ENCODE data around the gene FSD2. TPM values are rescaled to one million over a fixed set of nuclear protein-coding genes. Genes with fewer than 3 reads are reported as not detected.
A peak's percentile ranks its signal among the peaks of the same experiment; 100 is the strongest.

FSD2 gene
- total RNA-seq, 2 experiments from 2014 or later, result not detected

DNA sequence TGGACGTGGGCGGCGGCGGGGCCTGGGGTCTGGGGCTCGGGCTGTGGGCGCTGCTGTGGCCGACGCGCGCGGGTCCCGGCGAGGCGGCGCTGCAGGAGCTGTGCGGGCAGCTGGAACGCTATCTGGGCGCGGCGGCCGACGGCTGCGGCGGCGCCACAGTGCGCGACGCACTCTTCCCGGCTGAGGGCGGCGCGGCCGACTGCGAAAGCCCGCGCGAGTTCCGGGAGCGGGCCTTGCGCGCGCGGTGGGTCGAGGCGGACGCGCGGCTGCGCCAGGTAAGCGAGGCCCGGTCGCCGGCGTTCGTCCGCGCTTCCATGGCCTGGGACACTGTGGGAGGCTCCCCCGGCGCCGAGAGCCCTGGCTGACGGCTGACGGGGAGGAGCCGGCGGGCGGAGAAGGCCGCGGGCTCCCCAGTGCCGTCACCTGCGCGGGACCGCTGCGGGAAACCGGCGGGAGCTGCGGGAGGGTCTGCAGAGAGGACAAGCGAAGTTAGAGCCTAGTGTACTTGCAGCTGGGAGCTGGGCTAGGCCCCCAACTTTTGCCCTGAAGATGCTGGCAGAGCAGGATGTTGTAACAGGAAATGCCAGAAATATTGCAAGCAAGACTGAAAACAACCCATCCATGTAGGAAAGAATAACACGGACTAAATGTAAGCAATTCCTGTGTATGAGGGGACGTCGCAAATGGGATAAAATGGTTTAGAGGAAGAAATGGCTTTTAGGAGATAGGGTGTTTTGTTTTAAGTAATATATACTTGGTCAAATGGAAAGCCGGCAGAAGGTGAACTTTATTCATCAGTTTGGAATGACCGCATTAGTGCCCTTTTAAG is 4.4 kb upstream of the FSD2 start:
- Histone ChIP-seq H3K4me3 (ENCODE audit: low read length) (peak overlapping the region; percentile 65), H3K4me1 (ENCODE audit: insufficient read depth, low read length) (peaks cover 29% of the 10 kb centered on the region), H3K27ac (ENCODE audit: low read depth in 1 of 2, low read length in 2 of 2) (peak overlapping the region; percentile 71 to 99), H3K36me3 (ENCODE audit: insufficient read depth, low read length) (peaks cover 25% of the 10 kb centered on the region), H3K9me3 (ENCODE audit: control insufficient read depth in 1 of 2, insufficient read depth in 1 of 2, low read length in 2 of 2) (no peaks in the 10 kb centered on the region), H3K27me3 (ENCODE audit: control insufficient read depth in 1 of 2, insufficient read depth in 2 of 2, low read length in 2 of 2) (no peaks in the 10 kb centered on the region)
- intact Hi-C loops (cut with DNase I, micrococcal nuclease), result loop anchor here (1.0 to 10.0 kb wide), 4 partner anchors 59 to 206 kb away; partner anchors contain the start of gene RAMAC (in 1 of the 2)
- H3K27ac Mint-ChIP-seq, result peak overlapping the region; percentile 93
- ChIA-PET POLR2A (interaction anchor here (1.0 to 4.2 kb wide), 15 partner anchors 8 to 1906 kb away, joined by 3 to 51 read pairs (median 5); partner anchors contain the start of genes BTBD1, C15orf40, MEX3B and RAMAC), CTCF (interaction anchor here (1.0 to 1.6 kb wide), 4 partner anchors 176 to 280 kb away, joined by 3 to 4 read pairs (median 4); partner anchors contain the start of genes C15orf40, RAMAC and RPS17)
- peaks cover 38% of the 10 kb centered on the region for H3K36me3 Mint-ChIP-seq (ENCODE audit: low read depth)
- DNase-seq, result peak; percentile 9 to 69 (median 26)
- H3K4me3 Mint-ChIP-seq, result peak overlapping the region; percentile 88
- no peaks in the 10 kb centered on the region for H3K9me3 Mint-ChIP-seq
- TF ChIP-seq, protein P1, sequence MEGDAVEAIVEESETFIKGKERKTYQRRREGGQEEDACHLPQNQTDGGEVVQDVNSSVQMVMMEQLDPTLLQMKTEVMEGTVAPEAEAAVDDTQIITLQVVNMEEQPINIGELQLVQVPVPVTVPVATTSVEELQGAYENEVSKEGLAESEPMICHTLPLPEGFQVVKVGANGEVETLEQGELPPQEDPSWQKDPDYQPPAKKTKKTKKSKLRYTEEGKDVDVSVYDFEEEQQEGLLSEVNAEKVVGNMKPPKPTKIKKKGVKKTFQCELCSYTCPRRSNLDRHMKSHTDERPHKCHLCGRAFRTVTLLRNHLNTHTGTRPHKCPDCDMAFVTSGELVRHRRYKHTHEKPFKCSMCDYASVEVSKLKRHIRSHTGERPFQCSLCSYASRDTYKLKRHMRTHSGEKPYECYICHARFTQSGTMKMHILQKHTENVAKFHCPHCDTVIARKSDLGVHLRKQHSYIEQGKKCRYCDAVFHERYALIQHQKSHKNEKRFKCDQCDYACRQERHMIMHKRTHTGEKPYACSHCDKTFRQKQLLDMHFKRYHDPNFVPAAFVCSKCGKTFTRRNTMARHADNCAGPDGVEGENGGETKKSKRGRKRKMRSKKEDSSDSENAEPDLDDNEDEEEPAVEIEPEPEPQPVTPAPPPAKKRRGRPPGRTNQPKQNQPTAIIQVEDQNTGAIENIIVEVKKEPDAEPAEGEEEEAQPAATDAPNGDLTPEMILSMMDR (IDR thresholded peaks at IDR 0.05), result no peak
- no peaks in the 10 kb centered on the region for H3K27me3 Mint-ChIP-seq
- peak; percentile 20 for ATAC-seq (ENCODE audit: poor library complexity)
- H3K4me1 Mint-ChIP-seq (ENCODE audit: low read depth), result peaks cover 40% of the 10 kb centered on the region

DNA sequence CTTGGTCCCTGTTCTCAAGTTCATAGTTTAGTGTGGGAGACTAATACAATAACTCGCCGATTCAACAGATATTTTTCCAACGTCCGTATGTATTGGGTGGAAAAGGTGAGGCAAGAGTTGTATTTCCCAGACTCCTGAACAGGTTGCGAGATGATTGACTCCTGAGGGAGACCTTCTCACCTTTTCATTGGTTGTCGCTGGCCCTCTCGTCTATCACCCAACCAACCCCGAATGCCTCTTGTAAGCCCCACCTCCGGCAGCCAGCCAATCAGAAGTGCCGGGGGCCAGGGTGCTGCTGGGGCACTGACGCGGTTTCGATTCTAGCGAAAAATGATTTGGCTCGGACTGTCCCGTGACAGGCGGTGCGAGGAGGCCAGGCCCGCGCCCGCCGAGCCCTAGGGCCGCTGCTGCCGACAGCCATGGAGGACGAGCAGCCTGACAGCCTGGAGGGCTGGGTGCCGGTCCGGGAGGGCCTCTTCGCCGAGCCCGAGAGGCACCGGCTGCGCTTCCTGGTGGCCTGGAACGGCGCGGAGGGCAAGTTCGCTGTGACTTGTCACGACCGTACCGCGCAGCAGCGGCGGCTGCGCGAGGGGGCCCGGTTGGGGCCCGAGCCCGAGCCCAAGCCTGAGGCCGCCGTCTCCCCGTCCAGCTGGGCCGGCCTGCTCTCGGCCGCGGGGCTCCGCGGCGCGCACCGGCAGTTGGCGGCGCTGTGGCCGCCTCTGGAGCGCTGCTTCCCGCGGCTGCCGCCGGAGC is 3.6 kb upstream of the FSD2 start, which contains the start of gene WHAMM:
WHAMM (plus strand) TSS at position 321 of the 753 bp plus-strand sequence; CDS start at position 420, 99 bp downstream.
- TF ChIP-seq, protein P1 (IDR thresholded peaks at IDR 0.05), result no peak
- peak; percentile 95 for ATAC-seq (ENCODE audit: poor library complexity)
- Mint-ChIP-seq H3K27me3 (no peaks in the 10 kb centered on the region), H3K36me3 (ENCODE audit: low read depth) (peaks cover 33% of the 10 kb centered on the region), H3K4me3 (peak within 1 kb of the TSS; percentile 91), H3K9me3 (no peaks in the 10 kb centered on the region), H3K4me1 (ENCODE audit: low read depth) (peaks cover 35% of the 10 kb centered on the region), H3K27ac (peak within 1 kb of the TSS; percentile 94)
- POLR2A ChIA-PET, result interaction anchor here (0.6 to 4.1 kb wide), 9 partner anchors 10 to 270 kb away, joined by 3 to 51 read pairs (median 14); partner anchors contain the start of genes BTBD1, C15orf40, RAMAC and RPS17
- H3K4me3 ChIP-seq (ENCODE audit: low read length), result peak within 1 kb of the TSS; percentile 65
- H3K27me3 ChIP-seq (ENCODE audit: control insufficient read depth in 1 of 2, insufficient read depth in 2 of 2, low read length in 2 of 2), result no peaks in the 10 kb centered on the region
- peak within 1 kb of the TSS; percentile 82 to 99 for H3K27ac ChIP-seq (ENCODE audit: low read depth in 1 of 2, low read length in 2 of 2)
- H3K36me3 ChIP-seq (ENCODE audit: insufficient read depth, low read length), result peaks cover 23% of the 10 kb centered on the region
- DNase-seq, result peak; percentile 88 to 98 (median 93)
- no peaks in the 10 kb centered on the region for H3K9me3 ChIP-seq (ENCODE audit: control insufficient read depth in 1 of 2, insufficient read depth in 1 of 2, low read length in 2 of 2)
- CTCF ChIA-PET, result interaction anchor here (1.0 to 1.5 kb wide), 2 partner anchors 59 to 202 kb away, joined by 3 to 6 read pairs; partner anchors contain the start of gene C15orf40
- peaks cover 29% of the 10 kb centered on the region for H3K4me1 ChIP-seq (ENCODE audit: insufficient read depth, low read length)
- intact Hi-C loops (cut with DNase I, micrococcal nuclease), result loop anchor here (1.0 to 10.0 kb wide), 9 partner anchors 59 to 269 kb away; partner anchors contain the start of genes RPS17 (in 2 of the 2), BTBD1 (in 1 of the 2) and RAMAC (in 1 of the 2)

- POLR2A ChIA-PET, result interaction anchor here (0.6 to 4.1 kb wide), 6 partner anchors 10 to 269 kb away, joined by 3 to 51 read pairs (median 10); partner anchors contain the start of genes C15orf40 and RPS17
- ATAC-seq (ENCODE audit: poor library complexity), result no peak
Measured at GRCh38 chr15:82808634-82809041, 2.8 kb upstream of the FSD2 start.

More at GRCh38 chr15:82808634-82809041, 2.8 kb upstream of the FSD2 start:
- H3K27ac ChIP-seq (ENCODE audit: low read depth in 1 of 2, low read length in 2 of 2), result peak overlapping the region; percentile 82 to 99
- Mint-ChIP-seq H3K27me3 (peaks cover 5% of the 10 kb centered on the region), H3K4me3 (peak overlapping the region; percentile 91), H3K27ac (peak overlapping the region; percentile 94), H3K4me1 (ENCODE audit: low read depth) (peaks cover 30% of the 10 kb centered on the region), H3K9me3 (no peaks in the 10 kb centered on the region), H3K36me3 (ENCODE audit: low read depth) (peaks cover 24% of the 10 kb centered on the region)
- intact Hi-C loops (cut with DNase I, micrococcal nuclease), result loop anchor here (2.0 to 5.0 kb wide), 6 partner anchors 58 to 268 kb away; partner anchors contain the start of genes RPS17 (in 2 of the 2) and BTBD1 (in 1 of the 2)
- TF ChIP-seq, protein P1 (IDR thresholded peaks at IDR 0.05), result no peak
- DNase-seq, result peak in 1 of 14 experiments; percentile 21
- H3K27me3 ChIP-seq (ENCODE audit: control insufficient read depth in 1 of 2, insufficient read depth in 2 of 2, low read length in 2 of 2), result no peaks in the 10 kb centered on the region
- H3K4me1 ChIP-seq (ENCODE audit: insufficient read depth, low read length), result peaks cover 27% of the 10 kb centered on the region
- CTCF ChIA-PET, result interaction anchor here (1.0 to 1.5 kb wide), 2 partner anchors 58 to 203 kb away, joined by 3 to 6 read pairs; partner anchors contain the start of gene C15orf40
- H3K9me3 ChIP-seq (ENCODE audit: control insufficient read depth in 1 of 2, insufficient read depth in 1 of 2, low read length in 2 of 2), result no peaks in the 10 kb centered on the region
- peaks cover 14% of the 10 kb centered on the region for H3K36me3 ChIP-seq (ENCODE audit: insufficient read depth, low read length)
- no peak overlapping the region for H3K4me3 ChIP-seq (ENCODE audit: low read length)
